NCI-H82 (cell line): ENCODE measurements around the gene RNASEH2A.

Experiments used
- DNase-seq: peaks from one replicate; lab custom pipeline; 2025; lab: John Stamatoyannopoulos, UW

The RNASEH2A gene

GRCh38 chr19:12806242-12807081, at the start of gene RNASEH2A:
RNASEH2A (plus strand) TSS chr19:12806584; CDS start chr19:12806674, 90 bp downstream.
- peak; percentile 98 for DNase-seq

- peak; percentile 95 for DNase-seq
These were observed 48.7 kb upstream of the RNASEH2A start for GRCh38 chr19:12757544-12758274.

GRCh38 chr19:12759686-12760085, 46.7 kb upstream of the RNASEH2A start:
- DNase-seq = no peak

DNA sequence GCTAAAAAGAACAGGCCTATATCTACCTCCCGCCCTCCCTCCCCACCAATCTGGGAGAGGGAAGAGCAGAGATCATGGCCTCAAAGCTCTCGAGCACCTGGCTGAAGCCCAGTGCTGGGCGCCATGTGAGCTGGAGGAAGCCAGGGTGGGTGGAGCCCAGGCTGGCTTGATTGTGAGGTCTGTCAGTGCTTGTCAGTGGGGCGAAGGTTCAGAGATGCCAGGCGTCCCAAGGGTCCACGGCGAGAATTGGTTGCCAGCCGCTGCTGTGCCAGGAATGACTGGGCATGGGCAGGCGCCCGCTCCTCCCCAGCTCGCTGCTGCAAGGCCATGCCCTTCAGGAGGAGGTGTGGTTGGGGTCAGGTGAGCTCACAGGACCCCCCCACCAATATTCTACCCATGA, 43.3 kb upstream of the RNASEH2A start:
- no peak for DNase-seq

DNA sequence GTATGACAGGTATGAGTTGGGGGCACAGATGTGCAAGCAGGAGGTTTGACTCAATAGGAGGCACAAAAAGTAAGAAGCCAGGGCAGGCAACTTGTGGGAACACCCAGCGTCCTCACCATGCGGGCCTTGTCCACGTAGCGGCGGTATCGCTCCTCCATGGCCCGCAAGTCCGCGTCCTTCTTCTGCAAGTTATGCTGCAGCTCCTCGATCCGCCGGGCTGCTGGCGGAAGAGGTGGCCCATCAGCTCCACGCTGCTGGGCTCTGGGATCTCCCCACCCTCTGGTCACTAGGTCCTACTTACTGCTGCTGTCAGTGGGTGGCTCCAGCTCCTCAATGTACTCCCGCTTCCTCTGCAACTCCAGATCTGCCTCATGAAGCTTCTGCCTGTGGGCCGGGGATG, 41.7 kb upstream of the RNASEH2A start:
- no peak for DNase-seq

GRCh38 chr19:12766051-12766521, 40.3 kb upstream of the RNASEH2A start:
- DNase-seq = no peak

DNA sequence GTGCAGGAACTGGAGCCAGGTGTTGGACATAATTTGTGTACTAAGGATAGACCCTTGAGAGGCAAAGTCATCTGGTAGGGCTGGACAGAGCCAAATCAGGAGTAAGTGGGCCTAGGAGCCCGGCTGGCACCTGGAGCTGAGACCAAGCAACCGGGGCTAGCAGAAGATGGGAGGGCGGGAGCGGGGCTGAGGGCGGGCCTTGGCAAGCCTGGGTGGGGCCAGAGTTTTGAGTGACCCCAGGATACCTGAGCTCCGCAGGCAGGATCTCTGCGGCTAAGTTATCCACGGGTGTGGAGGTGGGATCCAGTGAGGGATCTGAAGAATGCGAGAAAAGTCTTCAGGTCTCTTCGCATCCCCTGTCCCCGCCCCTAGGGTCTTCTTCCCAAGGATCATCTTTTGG, 39.2 kb upstream of the RNASEH2A start:
- DNase-seq = no peak

DNA sequence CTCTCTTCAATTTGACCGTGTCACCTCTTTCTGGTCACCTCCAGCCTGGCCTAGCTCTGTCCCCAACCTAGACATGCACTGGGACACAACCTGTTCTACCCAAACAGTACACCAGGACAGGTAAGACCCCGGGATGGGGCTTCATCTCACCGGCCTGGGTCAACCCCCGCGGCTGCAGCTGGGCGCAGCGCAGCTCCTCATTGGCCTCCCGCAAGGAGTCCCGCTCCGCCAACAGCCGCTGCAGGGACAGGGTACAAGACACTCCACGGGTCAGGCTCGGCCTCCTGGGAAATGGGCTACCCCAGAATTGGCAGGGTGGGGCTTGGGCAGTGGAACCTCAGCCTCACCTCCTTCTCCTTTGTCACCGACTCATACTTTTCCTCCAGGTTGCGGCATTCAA, 38.7 kb upstream of the RNASEH2A start:
- no peak for DNase-seq

DNA sequence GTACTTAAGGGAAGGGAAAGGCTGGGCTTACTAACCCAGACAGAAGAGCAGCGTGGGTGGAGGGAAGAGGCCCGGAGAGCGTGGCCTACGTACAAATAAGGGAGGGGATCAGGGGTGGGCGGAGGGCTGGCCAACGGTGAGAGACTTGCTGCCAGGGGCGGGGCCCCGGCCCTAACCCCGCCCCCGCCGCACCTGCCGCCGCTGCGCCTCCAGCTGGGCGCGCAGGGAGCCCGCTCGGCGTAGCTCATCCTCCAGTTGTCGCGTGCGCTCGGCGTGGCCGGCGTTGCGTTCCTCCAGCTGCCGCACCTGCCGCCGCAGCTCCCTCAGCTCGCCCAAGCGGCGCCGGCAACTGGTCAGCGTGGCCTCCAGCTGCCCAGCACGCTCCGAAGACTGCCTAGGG, 36.7 kb upstream of the RNASEH2A start:
- DNase-seq = peak; percentile 98

DNA sequence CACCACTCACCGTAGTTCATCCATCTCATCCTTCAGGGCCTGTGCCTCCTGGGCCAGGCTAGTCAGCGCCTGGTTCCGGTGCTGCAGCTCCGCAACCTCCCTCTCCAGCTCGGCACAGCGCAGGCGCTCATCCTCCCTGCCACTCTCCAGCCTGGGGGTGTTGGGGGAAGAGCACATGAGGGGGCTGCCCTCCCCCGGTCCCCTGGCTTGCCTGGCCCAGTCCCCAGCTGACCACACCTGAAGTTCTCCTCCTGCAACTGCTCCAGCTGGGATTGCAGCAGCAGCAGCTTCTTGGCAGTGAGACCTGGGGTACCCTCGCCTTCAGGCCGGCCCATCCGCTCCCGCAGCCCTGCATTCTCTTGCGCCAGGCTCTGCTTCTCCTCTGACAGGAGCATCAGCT, 35.5 kb upstream of the RNASEH2A start:
- DNase-seq = no peak

- no peak for DNase-seq
These were observed 34.1 kb upstream of the RNASEH2A start for GRCh38 chr19:12772323-12772722.

- DNase-seq = peak; percentile 75
These were observed 32.8 kb upstream of the RNASEH2A start for GRCh38 chr19:12773571-12773970.

DNA sequence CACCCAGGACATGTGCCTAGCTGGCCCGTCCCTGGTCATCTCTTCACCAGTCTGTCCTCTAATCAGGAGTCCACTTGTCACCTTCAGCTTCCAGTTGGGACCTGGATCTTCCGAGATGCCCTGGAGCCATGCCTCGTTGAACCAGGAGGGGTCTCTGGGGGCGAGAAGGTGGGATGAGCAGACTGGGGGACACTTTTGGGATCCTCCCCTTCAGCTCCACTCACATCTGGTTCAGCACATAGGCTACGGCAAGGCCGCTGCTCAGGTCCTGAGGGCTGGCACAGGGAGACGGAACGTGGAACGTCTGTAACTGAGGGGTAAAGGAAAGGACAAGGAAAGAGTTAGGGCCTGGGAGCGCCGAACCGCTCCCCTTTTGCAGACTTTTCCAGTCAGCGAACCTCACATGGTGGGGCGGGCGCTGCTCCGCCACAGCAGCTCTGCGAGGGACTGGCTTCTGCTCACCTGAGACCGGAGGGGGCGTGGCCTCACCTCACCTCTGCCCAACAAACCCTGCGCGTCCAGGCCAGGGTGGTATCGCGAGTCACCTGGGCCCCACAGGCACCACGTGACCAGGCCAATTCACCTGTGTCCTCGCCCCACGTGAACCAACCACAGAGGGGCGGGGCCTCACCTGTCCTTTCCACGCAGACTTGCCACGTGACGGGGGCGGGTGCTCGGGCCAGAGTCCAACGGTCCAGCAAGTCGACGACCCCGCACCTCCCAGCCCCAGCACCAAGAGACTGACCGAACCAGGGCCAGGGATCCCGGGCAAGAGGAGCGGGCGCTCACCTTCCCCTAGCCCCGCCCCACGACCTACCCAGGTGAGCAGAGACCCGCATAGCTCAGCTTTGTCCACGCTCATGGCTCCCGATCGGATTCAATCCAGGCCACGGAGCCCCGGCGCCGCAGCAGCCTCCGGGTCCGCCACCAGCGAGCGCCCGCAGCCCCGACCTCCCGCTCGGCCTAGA, 31.5 kb upstream of the RNASEH2A start, which contains the start of gene HOOK2:
TSS of gene HOOK2 (minus strand) at position 965 of the 968 bp plus-strand sequence. CDS start at position 862, 103 bp downstream.
- peak; percentile 71 for DNase-seq

DNA sequence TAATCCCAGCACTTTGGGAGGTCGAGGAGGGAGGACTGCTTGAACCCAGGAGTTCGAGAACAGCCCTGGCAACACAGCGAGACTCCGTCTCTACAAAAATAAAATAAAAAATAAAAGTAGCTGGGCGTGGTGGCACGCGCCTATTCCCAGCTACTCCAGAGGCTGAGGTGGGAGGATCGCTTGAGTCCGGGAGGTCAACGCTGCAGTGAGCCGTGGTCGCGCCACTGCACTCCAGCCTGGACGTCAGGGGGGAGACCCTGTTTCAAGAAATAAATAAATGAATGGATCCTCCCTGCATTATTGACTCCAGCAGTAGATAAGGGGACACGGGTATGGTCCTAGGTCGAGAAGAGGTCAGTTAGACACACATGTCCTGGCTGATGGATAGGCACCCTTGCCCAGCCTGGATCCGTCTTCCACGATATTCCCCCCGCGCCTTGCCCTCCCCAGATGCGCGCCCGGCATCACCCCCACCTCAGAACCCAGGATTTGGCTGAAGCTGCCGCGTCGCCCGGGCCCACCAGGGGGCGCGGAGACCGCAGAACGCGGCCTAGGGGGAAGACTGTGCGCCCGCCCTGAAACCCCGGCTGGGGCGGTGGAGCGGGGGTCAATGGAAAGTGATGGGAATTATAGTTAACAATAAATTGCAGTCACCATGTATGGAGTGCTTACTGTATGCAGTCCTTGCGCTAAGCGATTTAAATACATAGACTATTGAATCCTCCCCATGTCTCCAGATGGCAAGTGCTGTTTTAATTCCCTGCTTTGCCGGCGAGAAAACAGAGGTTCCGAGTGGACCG, 29.0 kb upstream of the RNASEH2A start:
- peak; percentile 95 for DNase-seq

- peak; percentile 97 for DNase-seq
These were observed 28.1 kb upstream of the RNASEH2A start for GRCh38 chr19:12778017-12778904.

- DNase-seq = no peak
These were observed 27.6 kb upstream of the RNASEH2A start for GRCh38 chr19:12778905-12779161.

DNA sequence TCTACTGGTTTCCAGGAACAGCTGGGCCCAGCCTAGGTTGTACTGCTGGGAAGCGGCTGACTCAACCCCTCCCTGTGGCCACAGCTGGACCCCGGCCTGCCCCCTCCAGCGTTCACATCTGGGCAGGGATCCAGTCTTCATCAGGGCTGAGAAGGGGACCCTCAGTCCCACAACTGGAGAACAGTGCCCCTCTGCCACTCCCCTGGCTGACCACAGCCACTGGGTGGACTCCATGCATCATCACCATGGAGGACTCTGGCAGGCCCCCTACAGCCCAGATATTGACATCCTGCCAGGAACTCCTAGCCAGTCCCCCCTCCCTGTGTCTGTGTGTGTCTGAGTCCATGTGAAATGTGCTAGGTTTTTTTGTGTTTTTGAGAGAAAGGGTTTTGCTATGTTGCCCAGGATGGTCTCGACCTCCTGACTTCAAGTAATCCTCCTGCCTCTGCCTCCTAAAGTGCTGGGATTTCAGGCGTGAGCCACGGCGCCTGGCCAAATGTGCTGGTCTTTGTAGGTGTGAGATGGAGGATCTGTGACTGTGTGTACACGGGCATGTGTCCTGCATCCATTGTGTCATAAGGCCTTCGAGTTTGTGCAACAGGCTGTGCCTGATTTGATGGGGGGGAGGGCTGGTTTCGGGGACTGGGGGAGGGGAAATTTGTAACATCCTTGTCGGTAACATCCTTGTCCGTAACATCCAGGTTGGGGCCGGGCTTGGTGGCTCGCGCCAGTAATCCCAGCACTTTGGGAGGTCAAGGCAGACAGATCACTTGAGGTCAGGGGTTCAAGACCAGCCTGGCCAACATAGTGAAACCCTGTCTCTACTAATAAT, 27.0 kb upstream of the RNASEH2A start:
- DNase-seq = peak; percentile 63

GRCh38 chr19:12782174-12782423, 24.3 kb upstream of the RNASEH2A start:
- no peak for DNase-seq

GRCh38 chr19:12782424-12783290, 23.7 kb upstream of the RNASEH2A start:
- DNase-seq = peak; percentile 96
